Type B pancreatic cell (in vitro differentiated cells): ENCODE results near the gene GALT. TPM values are rescaled to one million over a fixed set of nuclear protein-coding genes. Genes with fewer than 3 reads are reported as not detected.
A peak's percentile ranks its signal among the peaks of the same experiment; 100 is the strongest.

Source experiments
- DNase-seq: peaks from one replicate; pipeline ENCODE4 v3.0.0; 2021; ENCODE audit warnings: mixed read lengths; ENCODE audit not compliant: unreplicated experiment; ENCODE audit errors: extremely low spot score
- H3K27ac Mint-ChIP-seq: 2 replicates; pipeline ENCODE4 v1.8.0; 2021; ENCODE audit warnings: mild to moderate bottlenecking, mixed read lengths
- H3K27me3 Mint-ChIP-seq: 2 replicates; pipeline ENCODE4 v1.8.0; 2021; ENCODE audit warnings: mixed read lengths
- H3K36me3 Mint-ChIP-seq: 2 replicates; pipeline ENCODE4 v1.8.0; 2021; ENCODE audit warnings: mixed read lengths
- H3K4me1 Mint-ChIP-seq: one replicate; pipeline ENCODE4 v1.8.0; 2021; ENCODE audit warnings: mixed read lengths; ENCODE audit not compliant: unreplicated experiment
- H3K4me3 Mint-ChIP-seq: 2 replicates; pipeline ENCODE4 v1.8.0; 2021; ENCODE audit warnings: mild to moderate bottlenecking, mixed read lengths
- H3K9me3 Mint-ChIP-seq: 2 replicates; pipeline ENCODE4 v1.8.0; 2021; ENCODE audit warnings: mixed read lengths
- total RNA-seq: library from RNA; stranded (reverse); gene quantifications from 2 replicates; pipeline ENCODE4 v1.2.1, GENCODE V29; 2021; ENCODE audit warnings: low replicate concordance
- TF ChIP-seq, protein P1 (sequence below): fragments of 200-600 bp; sonication (generic); conservative IDR thresholded peaks from 2 replicates; pipeline ENCODE4 v1.5.0; 2021; ENCODE audit warnings: antibody characterized with exemption, mild to moderate bottlenecking

The GALT gene
- total RNA-seq, 1 donor from 2014 or later, result 70.5 TPM

DNA sequence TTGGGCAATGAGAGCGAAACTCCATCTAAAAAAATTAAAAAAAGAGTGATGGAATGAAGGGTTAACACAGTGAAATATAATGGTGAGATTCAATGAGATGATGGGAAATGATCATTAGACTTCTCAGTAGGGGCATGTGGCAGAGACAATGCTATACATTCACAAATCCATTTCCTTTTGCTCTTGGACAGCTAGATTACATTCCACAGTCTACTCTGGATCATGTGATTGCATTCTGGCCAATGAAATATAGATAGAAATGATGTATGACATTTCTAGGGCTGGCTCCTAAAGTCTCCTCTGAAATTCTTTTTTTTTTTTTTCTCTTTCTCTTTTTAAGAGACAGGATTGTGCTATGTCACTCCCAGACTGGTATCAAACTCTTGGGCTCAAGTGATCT lies 3.8 kb upstream of the GALT start:
- H3K36me3 Mint-ChIP-seq, result no peaks in the 10 kb centered on the region
- no peak for DNase-seq
- no peaks in the 10 kb centered on the region for H3K27me3 Mint-ChIP-seq
- H3K4me3 Mint-ChIP-seq, result no peak overlapping the region
- TF ChIP-seq, protein P1, sequence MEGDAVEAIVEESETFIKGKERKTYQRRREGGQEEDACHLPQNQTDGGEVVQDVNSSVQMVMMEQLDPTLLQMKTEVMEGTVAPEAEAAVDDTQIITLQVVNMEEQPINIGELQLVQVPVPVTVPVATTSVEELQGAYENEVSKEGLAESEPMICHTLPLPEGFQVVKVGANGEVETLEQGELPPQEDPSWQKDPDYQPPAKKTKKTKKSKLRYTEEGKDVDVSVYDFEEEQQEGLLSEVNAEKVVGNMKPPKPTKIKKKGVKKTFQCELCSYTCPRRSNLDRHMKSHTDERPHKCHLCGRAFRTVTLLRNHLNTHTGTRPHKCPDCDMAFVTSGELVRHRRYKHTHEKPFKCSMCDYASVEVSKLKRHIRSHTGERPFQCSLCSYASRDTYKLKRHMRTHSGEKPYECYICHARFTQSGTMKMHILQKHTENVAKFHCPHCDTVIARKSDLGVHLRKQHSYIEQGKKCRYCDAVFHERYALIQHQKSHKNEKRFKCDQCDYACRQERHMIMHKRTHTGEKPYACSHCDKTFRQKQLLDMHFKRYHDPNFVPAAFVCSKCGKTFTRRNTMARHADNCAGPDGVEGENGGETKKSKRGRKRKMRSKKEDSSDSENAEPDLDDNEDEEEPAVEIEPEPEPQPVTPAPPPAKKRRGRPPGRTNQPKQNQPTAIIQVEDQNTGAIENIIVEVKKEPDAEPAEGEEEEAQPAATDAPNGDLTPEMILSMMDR, result no peak
- H3K27ac Mint-ChIP-seq, result no peak overlapping the region
- H3K9me3 Mint-ChIP-seq, result no peaks in the 10 kb centered on the region
- peaks cover 24% of the 10 kb centered on the region for H3K4me1 Mint-ChIP-seq

DNA sequence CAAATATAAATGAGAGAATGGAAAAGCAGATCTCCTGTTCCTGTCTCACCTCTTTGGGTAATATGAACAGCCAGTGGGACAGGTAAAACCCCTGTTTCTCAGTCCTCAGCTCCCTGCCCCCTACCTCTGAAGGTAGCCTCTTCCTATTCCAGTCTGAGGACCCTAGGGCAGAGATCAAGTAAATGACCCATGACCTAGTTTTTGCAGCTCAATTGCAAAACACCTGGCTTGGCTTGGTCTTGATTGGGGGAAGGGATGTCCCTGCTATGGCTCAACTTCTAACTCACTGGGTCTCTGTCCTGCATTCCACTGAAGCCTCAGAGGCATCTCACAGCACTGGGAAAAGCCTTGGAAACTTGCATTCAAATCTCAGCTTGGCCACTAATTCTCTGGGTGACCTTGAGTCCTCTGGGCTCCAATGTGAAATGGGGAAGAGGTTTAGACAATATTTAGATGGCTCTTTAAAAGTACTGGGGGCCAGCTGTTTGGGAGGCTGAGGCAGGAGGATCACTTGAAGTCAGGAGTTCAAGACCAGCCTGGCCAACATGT lies 1.6 kb upstream of the GALT start:
- peaks cover 20% of the 10 kb centered on the region for H3K4me1 Mint-ChIP-seq
- no peak overlapping the region for H3K27ac Mint-ChIP-seq
- H3K36me3 Mint-ChIP-seq, result peaks cover 9% of the 10 kb centered on the region

DNA sequence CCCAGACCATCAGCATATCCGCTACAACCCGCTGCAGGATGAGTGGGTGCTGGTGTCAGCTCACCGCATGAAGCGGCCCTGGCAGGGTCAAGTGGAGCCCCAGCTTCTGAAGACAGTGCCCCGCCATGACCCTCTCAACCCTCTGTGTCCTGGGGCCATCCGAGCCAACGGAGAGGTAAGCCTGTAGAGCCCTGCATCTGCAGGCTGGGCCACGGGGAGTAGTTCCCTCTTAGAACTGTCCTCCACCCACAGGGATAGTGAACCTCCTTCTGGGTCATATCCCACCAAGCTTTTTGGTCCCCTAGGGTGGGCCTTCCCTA lies 569 bp downstream of the GALT start:
- Mint-ChIP-seq H3K27ac (peak overlapping the region; percentile 80), H3K36me3 (peaks cover 9% of the 10 kb centered on the region), H3K4me3 (peak overlapping the region; percentile 92), H3K4me1 (peaks cover 31% of the 10 kb centered on the region), H3K27me3 (no peaks in the 10 kb centered on the region), H3K9me3 (no peaks in the 10 kb centered on the region)
- no peak for DNase-seq
- TF ChIP-seq, protein P1, result no peak

More for the DNA sequence above, 1.6 kb upstream of the GALT start:
- DNase-seq, result no peak
- no peaks in the 10 kb centered on the region for H3K9me3 Mint-ChIP-seq
- TF ChIP-seq, protein P1, result no peak
- no peaks in the 10 kb centered on the region for H3K27me3 Mint-ChIP-seq
- peak overlapping the region; percentile 31 for H3K4me3 Mint-ChIP-seq

DNA sequence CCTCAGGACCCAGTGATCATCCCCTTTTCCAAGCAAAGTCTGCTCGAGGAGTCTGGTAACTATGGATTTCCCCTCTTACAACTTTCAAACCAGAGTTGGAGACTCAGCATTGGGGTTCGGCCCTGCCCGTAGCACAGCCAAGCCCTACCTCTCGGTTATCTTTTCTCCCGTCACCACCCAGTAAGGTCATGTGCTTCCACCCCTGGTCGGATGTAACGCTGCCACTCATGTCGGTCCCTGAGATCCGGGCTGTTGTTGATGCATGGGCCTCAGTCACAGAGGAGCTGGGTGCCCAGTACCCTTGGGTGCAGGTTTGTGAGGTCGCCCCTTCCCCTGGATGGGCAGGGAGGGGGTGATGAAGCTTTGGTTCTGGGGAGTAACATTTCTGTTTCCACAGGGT lies 1.2 kb downstream of the GALT start:
- Mint-ChIP-seq H3K27ac (peak overlapping the region; percentile 80), H3K27me3 (peaks cover 3% of the 10 kb centered on the region), H3K4me3 (peak overlapping the region; percentile 92), H3K4me1 (peaks cover 37% of the 10 kb centered on the region), H3K9me3 (no peaks in the 10 kb centered on the region), H3K36me3 (peaks cover 9% of the 10 kb centered on the region)
- TF ChIP-seq, protein P1, result no peak
- no peak for DNase-seq

DNA sequence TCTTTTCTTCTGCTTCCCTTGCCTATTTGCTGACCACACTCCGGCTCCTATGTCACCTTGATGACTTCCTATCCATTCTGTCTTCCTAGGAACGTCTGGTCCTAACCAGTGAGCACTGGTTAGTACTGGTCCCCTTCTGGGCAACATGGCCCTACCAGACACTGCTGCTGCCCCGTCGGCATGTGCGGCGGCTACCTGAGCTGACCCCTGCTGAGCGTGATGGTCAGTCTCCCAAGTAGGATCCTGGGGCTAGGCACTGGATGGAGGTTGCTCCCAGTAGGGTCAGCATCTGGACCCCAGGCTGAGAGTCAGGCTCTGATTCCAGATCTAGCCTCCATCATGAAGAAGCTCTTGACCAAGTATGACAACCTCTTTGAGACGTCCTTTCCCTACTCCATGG lies 2.2 kb downstream of the GALT start:
- Mint-ChIP-seq H3K27ac (no peak overlapping the region), H3K36me3 (peaks cover 9% of the 10 kb centered on the region), H3K4me3 (peak overlapping the region; percentile 67), H3K9me3 (no peaks in the 10 kb centered on the region), H3K27me3 (peaks cover 3% of the 10 kb centered on the region), H3K4me1 (peaks cover 45% of the 10 kb centered on the region)
- TF ChIP-seq, protein P1, result no peak
- DNase-seq, result no peak

DNA sequence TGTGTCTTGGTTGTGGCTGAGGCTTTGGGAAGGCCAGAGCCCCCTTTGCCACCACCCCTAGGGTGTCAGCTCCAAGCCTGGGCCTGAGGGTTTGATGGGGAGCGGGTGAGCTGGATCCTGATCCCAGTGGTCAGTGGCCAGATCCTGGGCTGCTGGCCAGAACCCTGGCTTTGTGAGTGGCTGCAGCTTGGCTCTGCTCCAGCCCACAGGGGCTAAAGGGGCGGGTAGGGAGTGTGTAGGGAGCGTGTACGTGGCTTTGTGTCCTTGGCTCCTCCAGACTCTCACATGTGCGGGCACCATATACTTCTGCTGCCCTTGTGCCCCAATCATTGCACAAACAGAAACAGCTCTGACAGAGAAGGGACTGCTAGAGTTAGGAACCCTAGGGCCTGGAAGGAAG lies 4.3 kb downstream of the GALT start:
- no peak overlapping the region for H3K27ac Mint-ChIP-seq
- H3K27me3 Mint-ChIP-seq, result peaks cover 3% of the 10 kb centered on the region
- peaks cover 9% of the 10 kb centered on the region for H3K36me3 Mint-ChIP-seq
- H3K4me1 Mint-ChIP-seq, result peaks cover 56% of the 10 kb centered on the region
- TF ChIP-seq, protein P1, result no peak
- DNase-seq, result no peak
- H3K9me3 Mint-ChIP-seq, result no peaks in the 10 kb centered on the region
- H3K4me3 Mint-ChIP-seq, result peak overlapping the region; percentile 90
